Tibial artery (tissue), 4 donors: ENCODE results near the gene STAG2.
"Not testable (repeated sequence)": the region's sequence is repeated elsewhere in the genome, so short reads cannot be mapped to it uniquely, and the experiment has no call there.

Experiments
- DNase-seq, 2 donors: peaks; one replicate each; pipeline ENCODE4 v3.0.0-alpha.2; 2019
- H3K27ac ChIP-seq, 2 donors: fragments of 200-600 bp; sonication (generic) in 1 of 2; 1 replicate in 1 of 2; 2 replicates in 1 of 2; pipeline ENCODE4 v1.5.1; 2018 to 2019; ENCODE audit warnings: mild to moderate bottlenecking in 1 of 2
- H3K27me3 ChIP-seq, 2 donors: fragments of 200-600 bp; sonication (generic) in 1 of 2; one replicate each; pipeline versions ENCODE4 v1.5.1 to v1.6.0; 2016 to 2019
- H3K36me3 ChIP-seq, 3 donors: fragments of 200-600 bp; sonication (generic) in 2 of 3; one replicate each; pipeline ENCODE4 v1.5.1; 2016 to 2019; ENCODE audit warnings: mild to moderate bottlenecking in 2 of 3
- H3K4me1 ChIP-seq, 4 donors: fragments of 200-600 bp; sonication (generic) in 2 of 4; 1 replicate in 3 of 4; 2 replicates in 1 of 4; pipeline ENCODE4 v1.5.1; 2016 to 2019
- H3K4me3 ChIP-seq, 2 donors: fragments of 200-600 bp; sonication (generic) in 1 of 2; 1 replicate in 1 of 2; 2 replicates in 1 of 2; pipeline ENCODE4 v1.5.1; 2018 to 2019; ENCODE audit warnings: mild to moderate bottlenecking in 2 of 2
- H3K9me3 ChIP-seq, 3 donors: fragments of 200-600 bp; sonication (generic) in 1 of 3; one replicate each; pipeline ENCODE4 v1.5.1; 2016 to 2019
- CTCF ChIP-seq, 2 experiments: fragments of 200-600 bp in 1 of 2; fragments of 450-650 bp in 1 of 2; IDR thresholded peaks; one replicate each; pipeline ENCODE4 v1.5.1; 2017 to 2019; ENCODE audit warnings: antibody characterized with exemption in 2 of 2, mild to moderate bottlenecking in 1 of 2, moderate library complexity in 1 of 2
- intact Hi-C: fragments of 100-400 bp; cut with DNase I; formaldehyde crosslinking; loops from one replicate; pipeline ENCODE4 v1.15.0; 2023; ENCODE audit warnings: low total_unique reads

The STAG2 gene

DNA sequence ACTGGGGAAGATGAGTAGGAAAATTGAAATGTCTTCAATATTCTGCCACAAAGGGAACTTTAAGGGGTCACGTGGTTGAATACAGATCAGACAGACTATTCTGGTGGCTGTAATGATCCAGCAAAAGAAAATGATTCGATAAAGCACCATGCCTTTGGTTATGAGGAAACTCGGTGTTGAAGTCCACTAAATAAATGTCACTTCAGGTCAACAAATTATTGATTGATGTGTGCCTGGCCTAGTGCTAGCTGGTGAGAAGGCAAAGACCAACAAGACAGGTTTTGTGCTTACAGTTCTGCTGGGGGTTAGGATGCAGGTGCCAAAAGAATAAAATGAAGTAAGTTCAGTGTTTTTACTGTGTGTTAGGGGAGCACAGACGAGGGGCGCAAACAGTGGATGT, 142.5 kb downstream of the STAG2 start:
- Histone ChIP-seq H3K27ac (no peak overlapping the region), H3K36me3 (peaks cover 0 to 9% (median 0%) of the 10 kb centered on the region in 3 donors), H3K27me3 (no peaks in the 10 kb centered on the region), H3K4me1 (no peaks in the 10 kb centered on the region), H3K9me3 (no peaks in the 10 kb centered on the region), H3K4me3 (no peak overlapping the region)
- intact Hi-C loops = no loop called here
- TF ChIP-seq CTCF (IDR thresholded peaks at IDR 0.05) = no peak
- DNase-seq = no peak

- not testable (repeated sequence) for H3K4me3 ChIP-seq
These were observed 143.0 kb downstream of the STAG2 start for GRCh38 chrX:124104512-124104911.

GRCh38 chrX:124113621-124114600, 152.4 kb downstream of the STAG2 start:
- H3K36me3 ChIP-seq = no peaks in the 10 kb centered on the region
- H3K4me3 ChIP-seq = no peak overlapping the region
- no peak for TF ChIP-seq CTCF (IDR thresholded peaks at IDR 0.05)
- intact Hi-C loops = no loop called here
- no peak for DNase-seq
- no peak overlapping the region for H3K27ac ChIP-seq
- H3K4me1 ChIP-seq = no peaks in the 10 kb centered on the region
- H3K27me3 ChIP-seq = no peaks in the 10 kb centered on the region
- peaks cover 0 to 11% (median 9%) of the 10 kb centered on the region in 3 donors for H3K9me3 ChIP-seq

More at GRCh38 chrX:124104512-124104911, 143.0 kb downstream of the STAG2 start:
- H3K36me3 ChIP-seq, H3K4me1 ChIP-seq, DNase-seq, H3K27me3 ChIP-seq, H3K9me3 ChIP-seq, H3K27ac ChIP-seq, intact Hi-C loops: not testable (repeated sequence)

DNA sequence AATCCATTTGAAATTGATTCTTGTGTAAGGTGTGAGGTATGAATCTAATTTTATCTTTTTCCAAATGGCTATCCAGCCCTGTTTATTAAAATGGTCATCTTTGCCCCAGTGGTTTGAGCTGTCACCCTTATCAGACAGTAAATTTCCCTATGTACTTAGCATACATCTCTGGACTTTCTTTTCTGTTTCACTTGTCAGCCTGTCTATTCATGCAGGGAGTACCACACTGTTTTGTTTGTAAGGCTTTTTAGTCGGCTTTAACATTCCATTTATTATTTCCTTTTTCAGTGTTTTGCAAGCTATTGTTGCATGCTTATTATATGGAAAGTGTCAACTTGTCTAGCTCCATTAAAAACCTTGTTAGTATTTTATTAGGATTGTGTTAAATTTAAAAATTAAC, 155.8 kb downstream of the STAG2 start:
- no peak for DNase-seq
- Histone ChIP-seq H3K27me3 (no peaks in the 10 kb centered on the region), H3K4me3 (no peak overlapping the region), H3K4me1 (no peaks in the 10 kb centered on the region), H3K27ac (no peak overlapping the region), H3K36me3 (no peaks in the 10 kb centered on the region), H3K9me3 (no peaks in the 10 kb centered on the region)
- intact Hi-C loops = no loop called here
- no peak for TF ChIP-seq CTCF (IDR thresholded peaks at IDR 0.05)

- no peak for DNase-seq
- H3K36me3 ChIP-seq = no peaks in the 10 kb centered on the region
These were observed 164.0 kb downstream of the STAG2 start for GRCh38 chrX:124125471-124125870.

More at GRCh38 chrX:124125471-124125870, 164.0 kb downstream of the STAG2 start:
- Histone ChIP-seq H3K9me3 (no peaks in the 10 kb centered on the region), H3K27me3 (no peaks in the 10 kb centered on the region), H3K27ac (no peak overlapping the region), H3K4me1 (no peaks in the 10 kb centered on the region), H3K4me3 (no peak overlapping the region)
- intact Hi-C loops = no loop called here
- no peak for TF ChIP-seq CTCF (IDR thresholded peaks at IDR 0.05)
